HG03442 (cell line): ENCODE results near the gene ZFYVE26.

Experiments
- ATAC-seq: cut with Tn5 transposase; IDR thresholded peaks from one replicate; pipeline ENCODE4 v1.9.1; 2021; ENCODE audit warnings: mild to moderate bottlenecking, moderate library complexity; ENCODE audit not compliant: unreplicated experiment

ZFYVE26 gene

GRCh38 chr14:67817750-67818438 is 1.5 kb upstream of the ZFYVE26 start:
- no peak for ATAC-seq

GRCh38 chr14:67815573-67816225 is 691 bp downstream of the ZFYVE26 start:
- ATAC-seq = no peak

- ATAC-seq = no peak
These were observed 1.6 kb downstream of the ZFYVE26 start for GRCh38 chr14:67814821-67815220.

- ATAC-seq = no peak
These were observed 10.1 kb downstream of the ZFYVE26 start for GRCh38 chr14:67806246-67806645.

DNA sequence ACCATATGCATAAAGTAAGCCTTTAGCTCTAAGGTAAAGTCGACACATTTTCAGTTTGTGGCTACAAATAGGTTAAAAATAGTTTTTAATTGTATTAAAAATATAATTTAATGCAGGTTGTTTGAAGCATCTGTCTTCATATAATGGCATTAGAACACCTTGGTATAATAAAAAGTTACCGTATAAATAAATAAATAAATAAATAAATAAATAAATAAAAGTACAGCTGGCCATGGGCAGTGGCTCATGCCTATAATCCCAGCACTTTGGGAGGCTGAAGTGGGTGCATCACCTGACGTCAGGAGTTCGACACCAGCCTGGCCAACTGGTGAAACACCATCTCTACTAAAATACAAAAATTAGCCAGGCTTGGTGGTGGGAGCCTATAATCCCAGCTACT is 15.6 kb downstream of the ZFYVE26 start:
- no peak for ATAC-seq

GRCh38 chr14:67798731-67799130 is 17.7 kb downstream of the ZFYVE26 start:
- ATAC-seq = no peak

DNA sequence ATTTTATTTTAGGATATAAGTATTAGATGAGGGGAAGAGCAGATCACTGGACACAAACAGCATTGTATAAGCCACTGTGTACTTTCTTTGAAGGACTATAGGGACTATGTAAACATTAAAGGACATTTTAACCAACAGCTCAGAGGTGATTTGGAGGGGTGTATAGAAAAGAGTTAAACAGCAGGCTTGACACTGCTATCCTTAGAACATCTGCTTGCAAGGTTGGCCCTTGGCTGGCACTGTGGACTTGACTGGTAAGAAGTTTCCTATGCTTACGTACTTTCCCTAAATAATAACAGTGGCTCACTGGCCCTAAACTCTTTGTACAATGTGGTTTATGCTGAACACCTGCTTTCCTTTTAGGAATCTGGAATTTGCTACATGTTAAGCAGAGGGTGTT is 28.7 kb downstream of the ZFYVE26 start:
- ATAC-seq = no peak

DNA sequence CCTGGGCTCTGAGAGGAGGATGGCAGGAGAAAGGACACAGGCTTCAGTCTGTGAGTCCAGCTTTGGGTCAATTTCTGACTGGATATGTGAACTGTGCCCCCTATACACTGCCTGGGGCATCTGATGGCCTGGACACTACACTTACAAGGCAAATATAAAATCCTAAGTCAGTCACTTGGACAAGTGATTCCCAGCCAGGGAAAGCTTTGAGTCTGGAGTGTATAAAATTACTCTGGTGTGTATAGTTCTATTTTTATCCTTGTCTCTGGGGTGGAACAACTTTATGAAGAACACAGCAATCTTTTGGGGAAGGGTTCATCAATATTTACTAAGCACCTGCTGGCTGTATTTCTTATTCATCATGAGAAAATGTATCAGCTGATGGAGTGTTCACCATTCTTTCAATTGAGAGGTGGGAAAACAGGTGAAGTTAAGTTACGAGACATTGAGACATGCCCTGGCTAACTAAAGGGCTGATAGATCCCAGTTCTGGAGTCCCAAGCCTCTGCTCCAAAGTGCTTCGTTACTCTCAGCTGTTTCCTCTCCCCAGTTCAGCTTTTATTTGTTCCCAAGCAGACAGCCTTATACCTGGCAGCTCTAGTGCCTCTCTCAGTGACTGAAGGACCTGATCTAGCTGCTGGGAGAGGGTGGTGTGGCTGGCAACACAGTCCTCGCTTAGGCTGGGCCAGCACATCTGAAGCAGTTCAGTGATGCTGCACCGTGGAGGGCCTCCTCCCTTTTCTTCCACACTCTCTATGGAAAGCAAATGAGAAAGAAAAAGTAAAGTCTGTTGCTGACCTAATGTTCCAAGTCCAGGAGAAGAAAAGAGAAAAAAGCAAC is 30.9 kb downstream of the ZFYVE26 start:
- no peak for ATAC-seq

GRCh38 chr14:67784244-67784823 is 32.1 kb downstream of the ZFYVE26 start:
- ATAC-seq = no peak

DNA sequence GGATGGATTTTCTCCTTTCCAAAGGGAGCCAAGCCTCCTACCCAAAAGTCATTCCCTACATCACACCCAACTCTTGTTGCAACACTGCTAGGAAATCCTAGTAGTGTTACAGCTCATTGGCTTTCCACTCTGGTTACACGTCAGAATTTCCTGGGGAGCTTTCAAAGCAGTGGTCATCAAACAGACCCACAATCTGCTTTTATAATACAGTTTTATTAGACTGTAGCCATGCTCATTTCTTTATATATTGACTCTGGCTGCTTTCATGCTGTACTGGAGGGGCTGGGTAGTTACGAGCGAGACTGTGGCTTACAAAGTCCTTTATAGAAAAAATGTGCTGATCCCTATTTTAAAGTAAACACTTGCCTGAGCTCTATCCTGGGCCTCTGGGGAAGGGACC is 34.3 kb downstream of the ZFYVE26 start:
- no peak for ATAC-seq

DNA sequence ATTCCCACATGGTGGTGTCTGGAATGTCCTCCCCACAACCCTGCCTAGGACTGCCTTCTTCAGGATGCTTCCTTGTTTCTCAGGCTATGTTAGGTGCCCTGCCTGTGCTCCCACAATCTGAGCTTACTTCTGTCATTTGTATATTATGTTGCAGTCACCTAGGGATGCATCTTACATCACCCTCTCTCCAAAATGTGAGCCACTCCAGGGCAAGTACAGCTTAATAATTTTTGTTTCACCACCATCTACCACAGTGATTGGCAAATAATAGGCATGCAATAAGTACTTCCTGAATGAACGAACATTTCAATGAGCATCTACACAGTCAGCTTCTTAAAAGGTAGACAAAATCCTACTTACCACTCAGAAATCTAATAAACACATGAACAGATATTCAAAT is 37.6 kb downstream of the ZFYVE26 start:
- no peak for ATAC-seq

GRCh38 chr14:67776653-67777322 is 39.6 kb downstream of the ZFYVE26 start:
- ATAC-seq = no peak

DNA sequence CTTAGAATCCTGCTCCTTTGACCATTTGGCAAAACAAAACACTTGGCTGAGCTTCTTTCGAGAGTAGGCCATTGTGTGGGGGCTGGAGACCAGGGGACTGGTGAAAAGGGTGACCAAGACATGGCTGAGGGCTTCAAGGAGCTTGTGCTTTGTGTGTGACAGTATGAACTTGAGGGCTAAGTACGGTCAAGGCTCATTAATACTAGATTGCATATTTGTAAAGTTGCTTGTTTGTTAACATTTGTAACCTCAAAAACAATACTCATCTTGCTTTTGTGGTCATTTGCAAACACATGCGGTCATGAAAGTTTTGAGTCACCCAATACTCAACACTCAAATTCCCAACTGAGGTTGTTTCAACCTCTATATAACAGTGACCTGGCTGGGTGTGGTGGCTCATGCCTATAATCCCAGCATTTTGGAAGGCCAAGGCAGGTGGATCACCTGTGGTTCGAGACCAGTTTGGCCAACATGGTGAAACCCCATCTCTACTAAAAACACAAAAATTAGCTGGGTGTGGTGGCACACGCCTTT is 42.5 kb downstream of the ZFYVE26 start:
- no peak for ATAC-seq

DNA sequence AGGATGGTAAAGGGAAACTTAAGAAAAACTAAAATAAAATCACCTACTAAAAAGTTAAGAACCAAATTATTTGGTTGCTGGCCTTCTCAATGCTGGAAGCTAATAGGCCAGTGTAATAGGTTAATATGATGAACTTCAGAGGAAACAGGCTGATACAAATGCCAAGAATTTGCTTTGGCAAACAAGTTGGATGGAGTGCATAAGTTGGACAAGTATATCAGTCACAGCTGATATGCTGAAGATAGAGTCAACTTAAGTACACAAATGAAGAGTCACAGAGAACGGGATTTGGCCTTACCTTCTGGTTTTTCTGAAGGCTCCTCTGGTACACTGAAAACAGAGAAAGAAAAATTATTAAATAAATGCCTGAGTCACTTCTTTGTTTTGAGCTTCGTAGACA is 48.2 kb downstream of the ZFYVE26 start:
- no peak for ATAC-seq

DNA sequence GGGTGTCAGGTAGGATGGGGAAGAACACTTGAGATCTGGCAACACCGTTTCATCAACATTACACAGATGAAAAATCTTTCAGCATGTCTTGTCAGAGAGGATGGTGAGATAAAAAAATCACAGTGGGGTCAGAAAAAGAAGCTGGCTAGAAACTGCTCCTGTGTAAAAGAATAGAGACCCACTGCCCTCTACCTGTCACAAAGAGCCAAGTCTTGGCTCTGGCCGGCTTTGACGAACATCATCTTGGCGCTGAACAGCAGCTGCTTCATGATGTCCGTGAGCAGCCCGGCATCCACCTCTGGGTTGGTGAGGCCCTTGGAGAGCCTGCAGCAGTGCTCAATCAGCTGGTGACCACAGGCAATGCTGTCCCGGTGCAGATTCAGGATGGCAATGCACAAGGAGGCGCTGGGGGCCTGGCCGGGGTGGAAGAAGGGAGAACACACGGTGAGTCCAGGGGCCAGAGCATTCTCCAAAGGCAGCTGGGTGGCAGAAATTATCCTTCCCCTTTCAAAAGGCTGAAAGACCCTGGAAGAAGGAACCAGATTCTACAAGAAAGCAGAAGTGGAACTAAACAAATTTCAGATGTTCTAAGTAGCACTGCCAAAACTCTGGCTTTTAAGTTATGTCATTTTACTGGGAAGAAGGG is 50.2 kb downstream of the ZFYVE26 start:
- ATAC-seq = no peak

- ATAC-seq = no peak
These were observed 51.1 kb downstream of the ZFYVE26 start for GRCh38 chr14:67765192-67765834.

GRCh38 chr14:67764496-67764895 is 51.9 kb downstream of the ZFYVE26 start:
- ATAC-seq = no peak

DNA sequence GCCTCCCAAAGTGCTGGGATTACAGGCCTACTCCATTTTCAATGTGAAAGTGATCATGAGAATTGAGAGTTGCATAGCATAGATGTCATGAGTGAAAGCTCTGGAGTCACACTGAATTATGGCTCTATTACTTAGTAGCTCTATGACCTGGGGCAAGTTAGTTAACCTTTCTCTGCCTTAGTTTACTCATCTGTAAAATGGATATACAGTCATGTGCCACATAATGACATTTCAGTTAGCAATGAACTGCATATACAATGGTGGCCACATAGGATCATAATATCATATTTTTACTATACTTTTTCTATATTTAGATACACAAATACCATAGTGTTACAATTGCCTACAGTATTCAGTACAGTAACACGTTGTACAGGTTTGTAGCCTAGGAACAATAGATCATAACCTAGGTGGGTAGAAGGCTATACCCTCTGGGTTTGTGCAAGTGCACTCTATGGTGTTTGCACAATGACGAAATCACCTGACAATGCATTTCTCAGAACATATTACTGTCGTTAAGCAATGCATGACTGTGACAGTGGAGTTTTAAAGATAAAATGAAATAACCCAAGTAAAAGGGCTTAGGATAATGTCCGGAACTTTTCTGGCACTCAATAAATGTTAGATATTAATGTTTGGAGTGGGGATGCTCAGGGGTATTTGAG is 53.1 kb downstream of the ZFYVE26 start:
- ATAC-seq = no peak

DNA sequence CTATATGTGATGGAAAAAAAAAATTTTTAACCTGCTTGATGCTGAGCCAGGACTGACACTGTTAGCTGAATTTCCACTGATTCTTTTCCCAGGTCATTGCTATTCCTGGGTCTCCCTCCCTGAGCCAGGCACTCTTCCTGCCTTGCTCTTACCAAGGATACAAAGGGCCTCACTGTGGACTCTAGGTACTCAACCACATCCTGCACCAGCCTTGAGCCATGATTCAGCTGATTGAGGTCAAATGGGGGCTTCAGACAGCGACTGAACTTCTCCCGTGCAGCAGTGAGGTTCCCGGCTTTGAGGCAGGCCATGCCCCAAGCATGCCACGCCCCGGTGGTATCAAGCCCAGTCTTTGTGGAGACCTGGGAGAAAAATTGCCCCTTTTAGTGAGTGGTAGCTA is 54.3 kb downstream of the ZFYVE26 start:
- ATAC-seq = no peak
